NT2/D1 (cell line): ENCODE measurements around the gene OR1I1.

Source experiments
- DNase-seq: peaks from one replicate; pipeline ENCODE4 v3.0.0-alpha.2; 2011; ENCODE audit warnings: low read depth, low spot score
- H3K27me3 ChIP-seq: 2 replicates; pipeline ENCODE4 v1.6.0; 2011; ENCODE audit warnings: mild to moderate bottlenecking; ENCODE audit not compliant: insufficient read length, insufficient read depth
- H3K36me3 ChIP-seq: 2 replicates; pipeline ENCODE4 v1.6.1; 2011; ENCODE audit warnings: mild to moderate bottlenecking, low read length, mixed read lengths; ENCODE audit not compliant: insufficient read depth, insufficient read length
- H3K4me1 ChIP-seq: 2 replicates; pipeline ENCODE4 v1.5.1; 2011; ENCODE audit not compliant: insufficient read depth, insufficient read length
- H3K4me3 ChIP-seq: 2 replicates; pipeline ENCODE4 v1.5.1; 2011; ENCODE audit warnings: low read depth; ENCODE audit not compliant: insufficient read length
- H3K9ac ChIP-seq: 2 replicates; pipeline ENCODE4 v1.6.0; 2011; ENCODE audit warnings: low read depth; ENCODE audit not compliant: insufficient read length
- H3K9me3 ChIP-seq: 2 replicates; pipeline ENCODE4 v1.5.1; 2011; ENCODE audit warnings: mild to moderate bottlenecking, low read length; ENCODE audit not compliant: insufficient read depth
- SUZ12 ChIP-seq: IDR thresholded peaks from 2 replicates; pipeline ENCODE4 v1.6.1; 2011; ENCODE audit not compliant: insufficient read length, insufficient read depth; ENCODE audit errors: extremely low read depth
- YY1 ChIP-seq: IDR thresholded peaks from 2 replicates; pipeline ENCODE4 v1.6.1; 2011; ENCODE audit not compliant: insufficient read length, insufficient read depth
- ZNF274 ChIP-seq: IDR thresholded peaks from 2 replicates; pipeline ENCODE4 v1.6.1; 2011; ENCODE audit warnings: mild to moderate bottlenecking, low read depth, low read length

The OR1I1 gene

GRCh38 chr19:15081911-15082310, at the start of gene OR1I1:
Gene OR1I1, plus strand, starts transcription at chr19:15082211. Its CDS starts 4,855 bp downstream, at chr19:15087066.
- no peak within 1 kb of the TSS for H3K9ac ChIP-seq
- TF ChIP-seq SUZ12 = no peak

GRCh38 chr19:15035795-15036311, 46.2 kb upstream of the OR1I1 start:
- DNase-seq = no peak
- Histone ChIP-seq H3K4me3 (no peak overlapping the region), H3K4me1 (no peaks in the 10 kb centered on the region), H3K27me3 (peaks cover 5% of the 10 kb centered on the region), H3K36me3 (no peaks in the 10 kb centered on the region), H3K9me3 (no peaks in the 10 kb centered on the region), H3K9ac (no peak overlapping the region)
- TF ChIP-seq ZNF274 (no peak), SUZ12 (no peak), YY1 (no peak)

More at GRCh38 chr19:15081911-15082310, at the start of gene OR1I1:
- Histone ChIP-seq H3K4me1 (no peaks in the 10 kb centered on the region), H3K27me3 (no peaks in the 10 kb centered on the region), H3K9me3 (no peaks in the 10 kb centered on the region), H3K4me3 (no peak within 1 kb of the TSS), H3K36me3 (no peaks in the 10 kb centered on the region)
- no peak for DNase-seq

- DNase-seq = no peak
- H3K27me3 ChIP-seq = peaks cover 5% of the 10 kb centered on the region
- H3K4me1 ChIP-seq = no peaks in the 10 kb centered on the region
- H3K9me3 ChIP-seq = no peaks in the 10 kb centered on the region
- H3K36me3 ChIP-seq = no peaks in the 10 kb centered on the region
- H3K9ac ChIP-seq = no peak overlapping the region
- TF ChIP-seq ZNF274 = no peak
- no peak for TF ChIP-seq YY1
- no peak for TF ChIP-seq SUZ12
- no peak overlapping the region for H3K4me3 ChIP-seq
These were observed 44.4 kb upstream of the OR1I1 start for GRCh38 chr19:15037586-15037985.

- no peak for TF ChIP-seq ZNF274
- TF ChIP-seq YY1 = no peak
- TF ChIP-seq SUZ12 = no peak
- no peak for DNase-seq
- no peaks in the 10 kb centered on the region for H3K36me3 ChIP-seq
- H3K4me3 ChIP-seq = no peak overlapping the region
- no peaks in the 10 kb centered on the region for H3K9me3 ChIP-seq
- no peak overlapping the region for H3K9ac ChIP-seq
- H3K27me3 ChIP-seq = peaks cover 5% of the 10 kb centered on the region
- no peaks in the 10 kb centered on the region for H3K4me1 ChIP-seq
These were observed 43.7 kb upstream of the OR1I1 start for GRCh38 chr19:15038294-15038693.

GRCh38 chr19:15042003-15042402, 40.0 kb upstream of the OR1I1 start:
- H3K36me3 ChIP-seq = no peaks in the 10 kb centered on the region
- H3K9ac ChIP-seq = no peak overlapping the region
- H3K4me1 ChIP-seq = no peaks in the 10 kb centered on the region
- DNase-seq = no peak
- no peaks in the 10 kb centered on the region for H3K27me3 ChIP-seq
- TF ChIP-seq YY1 = no peak
- no peak for TF ChIP-seq SUZ12
- no peak for TF ChIP-seq ZNF274
- H3K9me3 ChIP-seq = no peaks in the 10 kb centered on the region
- no peak overlapping the region for H3K4me3 ChIP-seq

- H3K9ac ChIP-seq = no peak overlapping the region
- H3K27me3 ChIP-seq = no peaks in the 10 kb centered on the region
- TF ChIP-seq SUZ12 (no peak), ZNF274 (no peak), YY1 (no peak)
- no peaks in the 10 kb centered on the region for H3K36me3 ChIP-seq
- DNase-seq = no peak
- no peaks in the 10 kb centered on the region for H3K4me1 ChIP-seq
- no peaks in the 10 kb centered on the region for H3K9me3 ChIP-seq
- no peak overlapping the region for H3K4me3 ChIP-seq
These were observed 39.2 kb upstream of the OR1I1 start for GRCh38 chr19:15042826-15043225.

- no peaks in the 10 kb centered on the region for H3K27me3 ChIP-seq
- H3K9ac ChIP-seq = no peak overlapping the region
- TF ChIP-seq SUZ12 = no peak
- no peak for TF ChIP-seq YY1
- no peak for TF ChIP-seq ZNF274
- no peak overlapping the region for H3K4me3 ChIP-seq
- no peak for DNase-seq
- H3K36me3 ChIP-seq = no peaks in the 10 kb centered on the region
- no peaks in the 10 kb centered on the region for H3K4me1 ChIP-seq
- H3K9me3 ChIP-seq = no peaks in the 10 kb centered on the region
These were observed 36.5 kb upstream of the OR1I1 start for GRCh38 chr19:15045506-15045905.
